Measurements from ENCODE around the gene TNFAIP8. TPM values are rescaled to one million over a fixed set of nuclear protein-coding genes. Genes with fewer than 3 reads are reported as not detected.
A peak's percentile ranks its signal among the peaks of the same experiment; 100 is the strongest.

TNFAIP8 gene
- total and polyA plus RNA-seq, 2 experiments from 2014 or later = 10.6 to 29.2 TPM

GRCh38 chr5:119365847-119366539, 10.2 kb downstream of the TNFAIP8 start (continued):
- TF ChIP-seq CTCF (conservative IDR thresholded peaks at IDR 0.05; ENCODE audit: low read depth in 2 of 2) (no peak), ETS1 (IDR thresholded peaks at IDR 0.05) (no peak)

- H3K9me2 ChIP-seq (ENCODE audit: insufficient read depth) = peaks cover 15% of the 10 kb centered on the region
- H3K79me2 ChIP-seq (replicated peaks; ENCODE audit: insufficient read depth) = peaks cover 5% of the 10 kb centered on the region; the same call in 1 of the 2 replicates
- DNase-seq (ENCODE audit: low spot score) (no peak), ATAC-seq (peak; percentile 30; the same call in 2 of the 3 replicates)
- no peak overlapping the region for H3K4me3 ChIP-seq
- peaks cover 32% of the 10 kb centered on the region for H3K4me1 Mint-ChIP-seq
- H4K20me1 ChIP-seq (replicated peaks; ENCODE audit: insufficient read depth) = no peaks in the 10 kb centered on the region; the same call in 1 of the 2 replicates
- H3K4me1 ChIP-seq (ENCODE audit: insufficient read depth) = peaks cover 24% of the 10 kb centered on the region
- peak overlapping the region; percentile 8; the same call in 1 of the 2 replicates for H3K4me2 ChIP-seq
- no peaks in the 10 kb centered on the region for H3F3A ChIP-seq (replicated peaks; ENCODE audit: low read depth)
- H3K4me3 Mint-ChIP-seq = no peak overlapping the region
- no peak overlapping the region for H3K27ac Mint-ChIP-seq
- H3K9me3 Mint-ChIP-seq = no peaks in the 10 kb centered on the region
- H3K36me3 Mint-ChIP-seq (ENCODE audit: low read depth) = peaks cover 3% of the 10 kb centered on the region; the same call in 2 of the 3 replicates
- no peak overlapping the region for H2AFZ ChIP-seq
- H3K27me3 ChIP-seq (ENCODE audit: insufficient read depth) = no peaks in the 10 kb centered on the region
- no peak overlapping the region for H3K27ac ChIP-seq (ENCODE audit: low read depth)
- no peaks in the 10 kb centered on the region for H3K36me3 ChIP-seq (ENCODE audit: insufficient read depth)
- H3K27me3 Mint-ChIP-seq (ENCODE audit: insufficient read depth, low read depth, poor library complexity) = peaks cover 2% of the 10 kb centered on the region
- TF ChIP-seq EZH2phosphoT487 (IDR thresholded peaks at IDR 0.05; ENCODE audit: unreplicated experiment) = no peak
- no peak for TF ChIP-seq CREB1 (CRISPR knock-in tag; IDR thresholded peaks at IDR 0.05; ENCODE audit: low read depth)
- no peak for TF ChIP-seq JUNB (IDR thresholded peaks at IDR 0.05; ENCODE audit: unreplicated experiment)
- TF ChIP-seq ZNF462 (CRISPR knock-in tag; IDR thresholded peaks at IDR 0.05) = no peak
- TF ChIP-seq ETS1 (IDR thresholded peaks at IDR 0.05) = no peak
- TF ChIP-seq ZNF331 (CRISPR knock-in tag; IDR thresholded peaks at IDR 0.05; ENCODE audit: low read depth) = no peak
- TF ChIP-seq REST (IDR thresholded peaks at IDR 0.05; ENCODE audit: unreplicated experiment) = no peak
- no peak for TF ChIP-seq NANOG (IDR thresholded peaks at IDR 0.05; ENCODE audit: borderline replicate concordance)
- TF ChIP-seq POLR2AphosphoS5 (IDR thresholded peaks at IDR 0.05; ENCODE audit: low read depth) = no peak
These were observed 10.7 kb downstream of the TNFAIP8 start for GRCh38 chr5:119366540-119366881.

Data from GM23338 (cell line).